NCI-H2196 treated with DMSO at 0.1 percent for 48 hours (cell line): ENCODE data around the gene CNNM4.
A peak's percentile ranks its signal among the peaks of the same experiment; 100 is the strongest.

Source experiments
- DNase-seq: peaks from one replicate; lab custom pipeline; 2025; ENCODE audit not compliant: unreplicated experiment; lab: John Stamatoyannopoulos, UW

The CNNM4 gene

DNA sequence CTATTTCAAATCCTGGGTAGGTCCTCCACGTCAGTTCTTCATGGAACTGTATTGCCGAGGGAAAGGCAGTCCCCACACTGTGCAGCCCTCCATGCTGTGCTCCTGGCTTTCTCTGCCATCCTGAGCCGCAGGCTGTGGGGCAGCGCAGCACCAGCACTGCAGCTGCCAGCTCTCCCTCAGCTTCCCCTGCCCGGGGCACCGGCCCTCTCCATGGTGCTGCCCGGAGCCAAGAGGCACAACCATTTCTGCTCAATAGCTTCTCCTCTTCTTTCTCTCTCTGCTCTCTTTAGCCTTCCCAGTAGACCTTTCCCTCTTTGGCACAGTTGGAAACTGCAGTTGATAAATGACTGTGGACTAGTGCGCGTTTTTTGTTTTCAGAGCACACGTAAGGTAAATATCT is 71.0 kb downstream of the CNNM4 start:
- no peak for DNase-seq

DNA sequence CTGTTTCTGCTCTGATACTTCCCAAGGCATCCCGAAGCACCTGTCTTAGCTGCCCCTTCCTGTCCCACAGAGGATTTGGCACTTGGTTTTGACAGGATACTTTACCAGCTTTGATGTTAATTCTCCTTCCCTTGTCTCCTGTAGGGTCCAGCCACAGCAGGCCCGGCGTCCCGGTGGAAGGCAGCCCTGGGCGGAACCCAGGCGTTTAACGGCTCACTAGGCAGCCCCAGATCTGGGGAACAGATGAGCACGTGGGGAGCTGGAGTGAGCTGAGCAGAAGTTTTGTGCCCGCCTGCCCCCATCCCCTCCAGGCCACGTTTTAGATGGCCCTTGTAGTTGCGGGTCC is 71.7 kb downstream of the CNNM4 start:
- DNase-seq, result no peak

DNA sequence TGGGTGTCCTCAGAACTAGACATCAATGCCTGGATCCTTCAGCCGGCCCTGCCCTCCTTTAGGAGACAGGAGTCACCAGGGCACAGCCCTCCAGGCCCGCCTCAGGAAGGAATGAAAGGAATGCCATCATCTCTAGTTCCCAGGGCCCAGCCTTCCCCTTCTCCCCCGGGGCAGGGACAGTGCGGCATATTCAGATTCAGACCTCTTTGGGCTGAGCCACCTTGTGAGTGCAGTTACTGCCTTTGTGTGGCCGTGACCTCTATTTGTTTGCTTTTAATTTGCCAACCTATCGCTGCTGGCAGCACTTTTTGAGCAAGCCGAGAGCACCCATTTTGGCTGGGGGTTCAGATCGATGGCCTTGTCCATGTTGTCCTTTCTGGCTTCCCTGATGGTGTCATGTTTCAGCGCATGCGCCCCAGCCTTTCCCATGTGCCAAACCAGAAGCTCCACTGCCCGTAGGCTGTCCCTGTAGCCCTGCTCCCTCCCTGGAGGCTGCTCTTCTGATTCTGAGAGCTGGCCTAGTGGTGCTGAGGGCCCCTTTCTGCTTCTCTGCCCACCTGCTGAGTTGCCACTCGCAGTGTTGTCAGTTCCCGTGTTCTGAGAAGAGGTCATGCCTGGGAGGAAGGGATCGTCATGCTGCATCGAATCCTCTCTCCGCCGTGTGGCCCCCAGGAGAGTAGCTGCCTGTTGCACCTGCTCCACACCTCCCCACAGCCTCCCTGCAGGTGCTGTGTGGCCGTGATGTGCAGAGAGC is 72.2 kb downstream of the CNNM4 start:
- peak; percentile 90 for DNase-seq

DNA sequence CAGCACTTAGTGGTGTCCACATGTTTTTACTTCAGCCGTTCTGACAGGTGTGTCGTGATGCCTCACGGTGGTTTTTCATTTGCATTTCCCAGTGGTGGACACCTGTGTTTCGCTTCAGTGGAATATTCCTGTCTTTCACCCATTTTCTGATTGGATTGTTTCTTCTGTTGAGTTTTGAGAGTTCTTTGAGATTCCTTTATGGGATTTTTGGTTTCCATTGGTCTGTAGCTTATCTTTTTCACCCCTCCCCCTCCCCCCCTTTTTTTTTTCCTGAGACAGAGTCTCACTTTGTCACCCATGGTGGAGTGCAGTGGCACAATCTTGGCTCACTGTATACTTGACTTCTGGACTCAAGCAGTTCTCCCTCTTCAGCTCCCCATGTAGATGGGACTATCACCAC is 75.1 kb downstream of the CNNM4 start:
- no peak for DNase-seq

DNA sequence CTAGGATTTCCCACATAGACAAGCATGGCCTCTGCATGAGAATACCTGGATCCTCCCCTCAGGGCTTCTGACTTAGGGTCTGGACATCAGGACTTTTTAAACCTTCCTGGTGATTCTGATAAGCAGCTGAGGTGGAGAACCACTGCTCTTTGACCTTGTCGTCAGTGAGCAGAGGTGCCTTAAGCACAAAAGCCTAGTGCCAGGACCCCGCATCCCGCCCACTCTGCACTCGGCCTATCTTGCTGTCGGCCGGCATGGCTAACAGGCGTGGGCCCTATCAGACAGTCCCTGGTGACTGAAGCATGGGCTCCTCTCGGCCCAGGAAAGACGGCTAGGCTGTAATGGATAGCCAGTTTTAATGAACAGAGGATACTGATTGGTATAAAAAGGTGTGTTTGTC is 76.9 kb downstream of the CNNM4 start:
- no peak for DNase-seq

DNA sequence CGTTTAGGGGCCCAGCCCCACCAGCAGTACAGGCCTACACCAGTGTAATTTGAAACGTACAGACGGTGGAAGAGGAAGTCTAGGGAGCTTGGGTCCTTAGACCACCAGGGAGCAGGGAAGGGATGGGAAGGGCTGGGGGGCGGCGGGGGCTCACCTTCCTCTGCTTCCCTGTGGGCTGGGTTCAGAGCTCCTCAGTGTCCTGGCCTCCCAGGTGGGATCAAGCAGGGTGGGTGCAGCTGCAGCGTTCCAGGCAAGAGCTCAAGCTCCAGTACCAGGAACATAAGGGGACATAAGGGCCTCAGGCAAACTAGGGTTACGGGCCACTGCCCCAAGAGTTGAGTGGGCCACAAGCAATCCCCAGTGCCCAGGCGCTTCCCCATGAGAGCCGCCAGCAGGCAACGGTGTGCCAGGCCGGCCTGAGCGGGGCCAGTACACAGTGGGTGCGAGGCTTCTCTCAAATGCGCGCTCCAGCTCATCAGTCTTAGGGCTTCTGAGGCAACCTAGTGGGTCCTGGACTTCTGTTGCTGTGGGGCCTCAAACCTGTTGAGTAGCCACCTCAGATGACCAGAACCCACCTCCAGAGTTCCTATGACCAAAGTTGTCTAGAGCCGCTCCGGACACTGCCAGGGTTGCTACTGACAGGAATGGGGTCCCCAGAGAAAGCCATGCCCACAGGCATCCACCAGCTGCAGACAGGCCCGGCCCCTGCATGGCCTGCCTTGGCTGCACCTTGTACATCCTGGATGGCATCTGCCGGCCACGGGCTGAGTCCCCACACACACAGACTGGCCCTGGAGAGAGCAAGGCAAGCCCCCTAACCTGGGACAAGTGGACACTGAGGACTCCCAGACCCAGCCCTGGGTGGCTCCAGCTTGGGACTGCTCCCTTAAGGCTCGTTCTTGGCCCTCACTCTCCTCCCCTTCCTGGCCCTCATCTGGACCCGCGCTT is 77.9 kb downstream of the CNNM4 start:
- no peak for DNase-seq

DNA sequence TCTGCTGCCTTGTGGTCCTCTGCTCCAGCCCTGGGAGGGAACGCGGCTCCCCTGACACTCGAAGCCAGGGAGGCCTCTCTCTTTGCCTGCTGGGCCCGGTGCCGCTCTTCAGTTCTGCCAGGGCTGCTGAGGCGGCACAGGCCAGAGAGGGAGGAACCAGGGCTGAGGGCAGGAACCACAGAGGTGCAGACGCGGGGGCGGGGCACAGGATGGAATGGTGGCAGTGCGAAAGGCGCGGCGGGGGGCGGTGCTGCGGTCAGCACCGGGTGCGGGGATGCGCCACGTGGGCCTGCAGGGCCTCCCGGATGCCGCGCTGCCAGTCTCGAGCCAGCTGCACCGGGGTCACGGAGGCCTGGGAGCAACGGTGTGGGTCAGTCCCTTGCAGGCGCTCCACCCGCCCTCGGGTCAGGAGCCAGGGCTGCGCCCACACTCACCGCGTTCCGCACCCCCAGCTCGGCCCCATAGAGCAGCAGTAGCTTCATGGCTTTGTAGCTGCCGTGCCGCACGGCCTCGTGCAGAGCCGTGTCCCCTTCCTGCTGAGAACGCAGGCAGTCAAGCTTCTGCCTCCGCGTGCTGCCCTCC is 78.7 kb downstream of the CNNM4 start:
- DNase-seq, result peak; percentile 76

DNA sequence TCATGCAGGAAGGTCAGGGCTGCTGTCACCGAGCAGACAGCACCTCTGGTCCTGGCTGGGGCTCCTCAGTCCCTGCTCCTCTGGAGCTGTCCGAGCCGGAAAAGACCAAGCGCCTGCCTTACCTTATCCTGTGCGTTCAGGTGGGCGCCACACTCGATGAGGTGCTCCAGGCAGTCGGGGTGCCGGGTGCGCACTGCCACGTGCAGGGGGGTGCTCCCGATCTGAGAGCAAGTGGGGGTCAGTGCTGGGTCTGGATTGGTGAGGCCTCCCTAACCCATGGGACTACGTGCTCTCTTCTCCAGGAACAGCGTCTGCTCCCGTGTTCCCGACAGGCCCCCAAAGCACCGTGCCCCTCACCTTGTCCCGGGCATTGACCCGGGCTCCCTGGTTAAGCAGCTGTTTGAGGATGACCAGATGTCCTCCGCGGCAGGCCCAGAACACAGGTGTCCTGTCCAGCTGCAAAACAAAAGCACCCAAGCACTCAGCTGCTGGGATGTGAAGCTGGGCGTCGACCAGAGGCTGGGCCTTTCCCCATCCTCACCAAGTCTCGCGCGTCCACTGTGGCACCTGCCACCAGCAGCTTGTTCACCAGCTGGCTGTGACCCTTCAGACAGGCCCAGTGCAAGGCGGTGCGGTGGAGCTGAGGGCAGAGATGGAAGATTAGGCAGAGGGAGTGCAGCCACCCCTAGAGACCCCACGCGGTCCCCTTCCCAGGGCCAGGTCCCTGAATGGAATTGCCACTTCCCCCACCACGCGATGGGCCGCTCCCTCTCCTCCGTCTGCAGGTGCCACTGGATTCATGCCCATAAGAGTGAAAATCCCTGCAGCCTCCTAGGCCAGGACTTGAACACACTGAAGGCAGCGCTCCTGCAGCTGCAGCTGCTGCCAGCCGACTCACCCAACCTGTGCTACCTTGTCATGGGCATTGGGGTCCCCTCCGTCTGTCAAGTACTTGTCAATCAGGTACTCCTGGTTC is 79.5 kb downstream of the CNNM4 start:
- DNase-seq, result no peak

DNA sequence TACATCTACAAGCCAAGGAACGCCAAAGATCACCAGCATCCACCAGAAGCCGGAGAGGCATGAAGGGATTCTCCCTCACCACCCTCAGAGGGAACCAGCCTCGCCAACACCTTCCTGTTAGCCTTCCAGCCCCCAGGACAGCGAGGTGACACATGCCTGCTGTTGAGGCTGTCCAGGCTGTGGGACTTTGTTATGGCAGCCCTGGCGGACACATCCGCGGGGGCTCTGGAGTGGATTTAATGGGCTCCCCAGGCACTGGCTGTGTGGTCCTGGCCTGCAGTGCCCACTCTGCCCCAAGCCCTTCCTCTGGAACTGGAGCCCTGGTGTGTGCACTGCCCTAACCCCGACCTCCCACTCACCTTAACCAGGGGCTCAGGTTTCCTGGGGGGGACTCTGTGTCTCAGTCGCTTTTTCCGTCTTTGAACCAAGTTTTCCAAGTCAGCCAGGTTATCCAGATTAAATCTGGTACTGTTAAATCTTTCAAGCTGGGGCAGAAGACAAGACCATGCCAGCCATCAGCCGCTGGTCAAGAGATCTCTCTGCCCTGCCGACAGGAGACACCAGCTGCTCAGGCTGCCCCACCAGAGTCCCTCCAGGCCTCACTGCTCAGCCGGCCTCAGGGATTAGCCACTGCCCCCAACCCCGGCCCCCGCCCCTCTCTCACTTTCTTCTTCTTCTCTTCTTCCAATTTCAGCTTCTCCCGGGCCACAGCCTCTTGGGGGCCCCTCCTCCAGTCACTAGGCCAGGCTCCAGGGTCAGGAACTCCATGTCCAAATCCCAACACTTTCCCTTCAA is 81.2 kb downstream of the CNNM4 start:
- DNase-seq, result no peak

DNA sequence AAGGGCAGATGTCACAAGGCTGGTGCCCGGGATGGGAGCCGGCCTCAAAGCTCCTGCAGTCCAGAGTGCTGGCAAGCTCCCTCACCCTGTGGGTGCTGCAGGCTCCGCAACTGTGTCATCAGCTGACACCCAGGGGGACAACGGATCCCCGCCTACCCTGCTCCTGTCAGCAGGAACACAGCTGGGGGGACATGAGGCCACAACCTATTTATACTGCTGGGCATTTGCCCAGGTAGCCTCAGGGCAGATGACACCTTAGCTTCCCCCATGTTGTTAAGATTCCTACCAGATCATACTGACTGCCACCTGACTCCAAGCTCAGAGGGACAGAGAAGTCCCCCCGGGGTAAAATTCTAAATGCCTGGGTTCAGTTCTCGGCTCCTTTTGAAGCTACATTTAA is 81.9 kb downstream of the CNNM4 start:
- no peak for DNase-seq

DNA sequence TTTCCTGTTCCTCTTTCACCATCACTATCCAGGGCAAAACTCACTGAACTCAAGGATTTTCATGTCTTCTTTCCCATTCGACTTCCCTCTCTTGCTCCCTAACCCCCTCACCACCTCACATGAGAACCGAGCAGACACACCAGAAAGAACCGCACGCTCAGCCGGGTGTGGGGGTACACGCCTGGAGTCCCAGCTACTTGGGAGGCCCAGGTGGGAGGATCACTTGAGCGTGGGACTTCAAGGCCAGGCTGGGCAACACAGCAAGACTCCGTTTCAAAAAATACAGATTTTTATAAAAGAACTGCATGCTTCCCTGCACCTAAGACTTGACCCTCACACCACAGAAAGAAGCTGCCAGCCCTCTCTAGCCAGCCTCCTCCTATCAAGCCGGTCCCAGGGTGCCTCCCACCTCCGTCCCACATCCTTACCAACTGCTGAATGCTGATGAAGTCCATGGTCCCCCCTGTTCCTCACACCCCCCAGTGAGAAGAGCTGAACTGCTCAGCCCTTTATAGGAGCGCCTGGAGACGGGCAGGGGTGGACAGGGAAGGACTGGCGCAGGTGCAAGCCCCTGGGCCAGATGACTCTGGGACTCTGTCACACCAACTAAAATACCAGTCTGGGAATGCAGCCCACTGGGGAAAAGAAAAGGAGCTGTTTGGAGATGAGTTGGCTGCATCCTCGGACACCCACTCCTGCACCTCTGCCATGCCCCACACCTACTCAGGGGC is 83.0 kb downstream of the CNNM4 start, which contains the start of gene ANKRD23:
Gene ANKRD23, minus strand, starts transcription at position 484 of the 731 bp plus-strand sequence. Its CDS starts 29 bp downstream, at position 455.
- no peak for DNase-seq

DNA sequence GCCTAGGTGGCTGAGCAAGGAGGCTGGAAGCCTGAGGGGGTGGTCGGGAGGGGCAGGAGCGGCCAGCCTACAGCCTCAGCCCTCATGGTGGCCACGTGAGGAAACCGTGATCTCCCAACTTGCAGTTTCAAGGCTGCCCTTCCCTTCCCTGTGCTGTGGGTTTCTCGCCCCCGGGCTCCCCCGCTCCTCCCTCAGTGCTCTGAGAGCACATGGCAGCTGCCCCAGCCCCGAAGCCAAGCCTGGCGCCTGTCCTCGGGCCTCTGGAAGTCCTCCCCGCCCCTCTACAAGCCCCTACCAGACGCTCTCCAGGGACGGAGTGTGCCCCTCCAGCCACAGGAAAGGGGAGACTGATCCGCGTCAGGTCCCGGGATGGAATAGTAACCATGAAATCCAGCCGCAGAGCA is 83.7 kb downstream of the CNNM4 start:
- DNase-seq, result no peak

DNA sequence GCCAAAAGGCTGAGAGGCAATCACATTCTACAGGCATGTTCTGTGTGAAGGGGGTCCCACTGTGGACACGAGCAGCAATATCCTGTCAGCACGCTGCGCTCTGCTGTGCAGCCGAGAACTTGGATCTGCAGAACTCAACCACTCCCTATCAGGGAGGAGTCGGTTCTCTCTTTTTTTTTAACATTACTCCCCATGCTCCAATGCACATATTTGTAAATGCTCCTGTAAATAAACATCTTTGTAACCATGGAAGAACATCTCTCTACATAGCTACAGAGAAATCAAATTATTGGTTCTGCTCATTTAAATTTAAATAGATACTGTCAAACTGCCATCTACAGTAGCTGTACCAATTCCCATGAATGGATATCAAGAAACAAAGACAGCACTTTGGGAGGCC is 86.1 kb downstream of the CNNM4 start:
- DNase-seq, result no peak

DNA sequence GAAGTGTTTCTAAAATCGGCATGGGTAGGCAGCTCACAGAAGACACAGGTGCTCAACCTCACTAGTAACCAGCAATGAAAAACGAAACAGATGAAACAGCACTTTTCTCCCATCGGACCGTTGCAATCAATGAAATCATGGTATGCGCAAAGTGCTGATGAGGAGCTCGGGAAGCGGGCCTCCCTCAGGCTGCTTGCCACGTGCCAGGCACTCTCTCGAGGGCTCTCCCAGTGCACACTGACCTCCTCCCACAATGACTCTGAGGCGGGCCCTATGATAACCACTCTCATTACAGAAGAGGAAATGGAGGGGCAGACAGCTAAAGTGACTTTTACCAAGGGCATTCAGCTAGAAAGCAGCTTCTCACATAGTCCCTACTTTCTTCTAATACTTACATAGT is 86.9 kb downstream of the CNNM4 start:
- DNase-seq, result no peak

DNA sequence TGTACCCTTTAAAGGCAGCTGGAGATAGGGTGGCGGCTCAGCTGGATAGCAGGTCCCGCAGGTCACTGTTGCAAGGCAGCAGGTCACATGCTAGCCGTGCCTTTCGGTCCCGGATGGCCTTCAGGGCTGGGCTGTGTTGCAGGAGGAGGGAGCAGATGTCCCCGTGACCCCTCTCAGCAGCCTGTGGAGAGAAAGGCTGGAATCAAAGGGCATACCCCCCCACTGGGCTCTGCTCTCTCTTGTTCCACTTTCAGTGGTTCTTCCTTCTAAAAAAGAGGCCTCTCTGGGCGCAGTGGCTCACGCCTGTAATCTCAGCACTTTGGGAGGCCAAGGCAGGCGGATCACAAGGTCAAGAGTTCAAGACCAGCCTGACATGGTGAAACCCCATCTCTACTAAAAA is 87.6 kb downstream of the CNNM4 start:
- DNase-seq, result no peak

DNA sequence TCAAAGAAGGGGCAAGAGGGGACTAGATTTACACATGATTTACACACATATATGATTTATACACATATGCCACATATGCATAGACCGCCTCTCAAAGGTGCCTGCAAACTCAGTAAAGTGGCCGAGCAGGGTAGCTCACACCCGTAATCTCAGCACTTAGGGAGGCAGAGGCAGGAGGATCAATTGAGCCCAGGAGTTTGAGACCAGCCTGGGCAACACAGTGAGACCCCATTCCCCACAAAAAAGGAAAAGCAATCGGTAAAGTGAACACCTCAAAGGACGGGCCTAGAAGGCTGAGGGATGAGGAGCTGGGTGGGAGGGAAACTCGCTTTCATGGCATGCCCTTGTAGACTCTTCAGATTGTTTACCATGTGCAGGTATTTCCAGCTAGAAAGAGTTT is 92.0 kb downstream of the CNNM4 start:
- DNase-seq, result no peak

DNA sequence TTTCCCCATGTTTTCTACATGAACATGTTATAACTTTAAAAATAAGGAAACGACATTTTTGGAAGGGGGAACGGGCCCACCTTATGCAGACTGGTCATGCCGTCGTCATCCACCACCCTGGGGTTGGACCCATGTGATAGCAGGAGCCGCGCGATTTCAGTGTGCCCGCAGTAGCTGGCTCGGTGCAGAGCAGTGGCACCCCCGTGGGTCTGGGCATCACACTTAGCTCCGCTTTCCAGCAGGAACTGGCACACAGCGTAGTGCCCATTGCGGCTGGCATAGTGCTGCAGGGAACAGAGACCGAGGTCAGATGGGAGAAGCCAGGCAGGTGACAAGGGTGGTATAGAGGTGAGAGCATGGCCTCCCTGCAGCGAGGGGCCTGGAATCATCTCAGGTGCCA is 92.6 kb downstream of the CNNM4 start:
- DNase-seq, result no peak

DNA sequence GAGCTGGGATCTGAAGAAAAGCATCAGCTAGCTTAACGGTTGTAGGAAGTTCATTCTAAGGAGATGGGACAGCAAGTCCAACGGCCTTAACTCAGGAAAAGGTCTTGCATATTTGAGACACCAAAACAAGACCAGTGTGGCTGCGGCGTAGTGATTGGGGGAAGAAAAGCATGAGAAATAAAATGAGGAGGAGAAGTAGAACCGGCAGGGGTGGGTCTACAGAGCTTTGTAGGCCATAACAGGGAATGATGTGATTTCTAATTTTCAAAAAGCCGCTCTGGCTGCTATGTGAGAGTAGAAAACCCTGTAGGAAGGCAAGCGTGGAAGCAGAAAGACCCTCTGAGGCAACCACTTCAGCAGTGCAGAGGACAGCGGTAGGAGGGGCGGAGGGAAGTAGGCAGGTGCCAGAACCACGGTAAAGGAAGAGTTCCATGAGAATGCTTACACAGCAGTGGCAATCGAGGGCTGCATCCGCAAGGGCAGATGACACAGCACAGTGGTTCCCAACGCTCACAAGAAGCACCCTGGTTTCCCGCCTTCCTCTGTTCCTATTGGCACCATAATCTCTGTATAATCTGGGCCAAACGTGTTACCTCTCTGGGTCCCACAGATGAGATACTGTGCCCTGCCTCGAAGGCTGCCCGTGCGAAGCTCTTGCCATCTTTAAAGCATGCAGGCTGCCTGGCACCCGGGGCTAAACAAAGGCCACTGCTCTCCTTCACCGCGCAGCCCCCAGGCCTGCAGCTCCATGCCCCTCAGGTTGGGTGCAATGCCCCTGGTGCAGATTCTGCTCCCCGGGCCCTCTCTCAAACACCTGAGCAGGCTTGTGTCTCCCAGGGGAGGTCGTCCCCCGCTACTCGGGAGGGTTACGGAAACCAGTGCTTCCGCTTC is 96.3 kb downstream of the CNNM4 start:
- no peak for DNase-seq
